HG03064 (cell line): Measurements from ENCODE around the gene VSTM2B.
A peak's percentile ranks its signal among the peaks of the same experiment; 100 is the strongest.

Experiments used
- ATAC-seq: cut with Tn5 transposase; IDR thresholded peaks from one replicate; pipeline ENCODE4 v1.9.1; 2021; ENCODE audit warnings: low read depth; ENCODE audit not compliant: unreplicated experiment

The VSTM2B gene

GRCh38 chr19:29583196-29583999 lies 57.6 kb downstream of the VSTM2B start:
- no peak for ATAC-seq

GRCh38 chr19:29586401-29586800 lies 60.6 kb downstream of the VSTM2B start:
- no peak for ATAC-seq

- ATAC-seq, result no peak
Observed at GRCh38 chr19:29587059-29587458, 61.3 kb downstream of the VSTM2B start.

GRCh38 chr19:29587518-29587986 lies 61.8 kb downstream of the VSTM2B start:
- ATAC-seq, result no peak

- no peak for ATAC-seq
Observed at GRCh38 chr19:29588095-29588494, 62.3 kb downstream of the VSTM2B start.

GRCh38 chr19:29590278-29590677 lies 64.5 kb downstream of the VSTM2B start:
- no peak for ATAC-seq

GRCh38 chr19:29591670-29592069 lies 65.9 kb downstream of the VSTM2B start:
- no peak for ATAC-seq

GRCh38 chr19:29593869-29594268 lies 68.1 kb downstream of the VSTM2B start:
- no peak for ATAC-seq

- no peak for ATAC-seq
Observed at GRCh38 chr19:29596080-29596727, 70.4 kb downstream of the VSTM2B start.

- no peak for ATAC-seq
Observed at GRCh38 chr19:29596885-29597525, 71.2 kb downstream of the VSTM2B start.

- no peak for ATAC-seq
Observed at GRCh38 chr19:29598036-29598435, 72.2 kb downstream of the VSTM2B start.

- ATAC-seq, result no peak
Observed at GRCh38 chr19:29598496-29598895, 72.7 kb downstream of the VSTM2B start.

- no peak for ATAC-seq
Observed at GRCh38 chr19:29603308-29603707, 77.5 kb downstream of the VSTM2B start.

- ATAC-seq, result peak; percentile 57
Observed at GRCh38 chr19:29605653-29606419, 80.0 kb downstream of the VSTM2B start, which contains the start of gene POP4. TSS of gene POP4 (plus strand) at chr19:29606283. CDS start at chr19:29606319, 36 bp downstream.

- no peak for ATAC-seq
Observed at GRCh38 chr19:29606420-29606747, 80.6 kb downstream of the VSTM2B start.

GRCh38 chr19:29609636-29610035 lies 83.8 kb downstream of the VSTM2B start:
- no peak for ATAC-seq

- ATAC-seq, result no peak
Observed at GRCh38 chr19:29610213-29610573, 84.4 kb downstream of the VSTM2B start.

GRCh38 chr19:29610574-29611271 lies 84.9 kb downstream of the VSTM2B start:
- peak; percentile 60 for ATAC-seq

- ATAC-seq, result no peak
Observed at GRCh38 chr19:29612121-29612520, 86.3 kb downstream of the VSTM2B start.
